ENCODE data around the gene SPATA31A5. TPM values are rescaled to one million over a fixed set of nuclear protein-coding genes. Genes with fewer than 3 reads are reported as not detected.
"Not testable (repeated sequence)": the region's sequence is repeated elsewhere in the genome, so short reads cannot be mapped to it uniquely, and the experiment has no call there.

SPATA31A5 gene
- polyA plus RNA-seq (2013, experiment 1 of 2), result not detected
- not detected for polyA plus RNA-seq (2013, experiment 2 of 2)

DNA sequence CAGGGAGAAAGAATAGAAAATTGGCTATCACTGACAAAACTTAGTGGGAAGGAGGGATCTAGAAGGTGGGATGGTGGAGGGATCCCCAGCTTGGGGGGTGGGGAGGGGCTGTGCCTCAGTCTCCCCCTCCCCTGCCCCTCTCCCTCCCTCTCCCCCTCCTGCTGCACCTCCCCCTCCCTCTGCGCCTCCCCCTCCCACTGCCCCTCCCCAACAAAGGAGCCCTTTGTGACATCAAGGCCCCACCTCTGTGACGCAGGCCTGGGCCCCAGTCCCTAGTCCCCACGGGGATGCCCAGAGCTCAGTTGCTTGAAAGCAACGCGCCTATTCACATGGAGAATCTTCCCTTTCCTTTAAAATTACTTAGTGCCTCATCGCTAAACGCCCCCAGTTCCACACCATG, at the start of gene SPATA31A5:
TSS of gene SPATA31A5 (plus strand) at position 301 of the 400 bp plus-strand sequence. CDS start at position 330, 29 bp downstream.
- WGBS, result no CpG with 5 or more reads among the region's 7 CpGs
- not testable (repeated sequence) for H3K4me3 ChIP-seq (ENCODE audit: low read length)

GRCh38 chr9:60962990-60963350, 48.8 kb downstream of the SPATA31A5 start:
- WGBS, result no CpG with 5 or more reads among the region's 1 CpG
- not testable (repeated sequence) for H3K4me3 ChIP-seq (ENCODE audit: low read length); H3K9me3 ChIP-seq (ENCODE audit: insufficient read depth, low read depth, low read length); H3K4me1 ChIP-seq (ENCODE audit: insufficient read depth, low read length); H3K36me3 ChIP-seq (ENCODE audit: insufficient read depth, low read length); H3K27me3 ChIP-seq (ENCODE audit: insufficient read depth, low read length); H3K27ac ChIP-seq (ENCODE audit: low read depth, low read length); H3K9ac ChIP-seq (ENCODE audit: low read depth, low read length)

More for the DNA sequence above, at the start of gene SPATA31A5:
- not testable (repeated sequence) for H3K36me3 ChIP-seq (ENCODE audit: insufficient read depth, low read length); H3K27ac ChIP-seq (ENCODE audit: low read depth, low read length); H3K9me3 ChIP-seq (ENCODE audit: insufficient read depth, low read depth, low read length); H3K4me1 ChIP-seq (ENCODE audit: insufficient read depth, low read length); H3K9ac ChIP-seq (ENCODE audit: low read depth, low read length); H3K27me3 ChIP-seq (ENCODE audit: insufficient read depth, low read length)

DNA sequence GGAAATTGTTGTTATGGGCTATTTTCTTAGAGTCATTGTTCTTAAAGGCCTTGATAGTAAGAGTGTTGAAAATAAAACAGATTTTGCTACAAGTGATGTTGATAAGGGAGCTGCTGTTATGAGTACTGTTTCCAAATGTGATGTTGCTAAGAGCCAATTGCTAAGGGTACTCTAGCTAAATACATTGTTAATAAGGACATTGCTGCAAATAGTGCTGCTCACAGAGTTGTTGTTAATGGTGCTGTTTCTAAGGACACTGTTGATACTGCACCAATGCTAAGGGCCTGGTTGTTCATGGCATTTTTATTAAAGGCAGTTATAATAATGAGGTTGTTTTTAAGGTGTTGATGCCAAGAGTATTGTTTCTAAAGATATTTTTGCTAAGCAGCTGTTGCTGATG, 52.2 kb downstream of the SPATA31A5 start:
- H3K9ac ChIP-seq (ENCODE audit: low read depth, low read length); H3K4me3 ChIP-seq (ENCODE audit: low read length); H3K9me3 ChIP-seq (ENCODE audit: insufficient read depth, low read depth, low read length); H3K27ac ChIP-seq (ENCODE audit: low read depth, low read length); H3K36me3 ChIP-seq (ENCODE audit: insufficient read depth, low read length); H3K27me3 ChIP-seq (ENCODE audit: insufficient read depth, low read length); H3K4me1 ChIP-seq (ENCODE audit: insufficient read depth, low read length): not testable (repeated sequence)

Measured in HUES64 (cell line).